Dedifferentiated amniotic fluid mesenchymal stem cell (primary cell): ENCODE results near the gene TFCP2L1.

ENCODE experiments used
- DNase-seq: peaks from one replicate; pipeline ENCODE4 v3.0.0-alpha.2; 2016; ENCODE audit errors: extremely low spot score

The TFCP2L1 gene

GRCh38 chr2:121219866-121220265 is 65.1 kb downstream of the TFCP2L1 start:
- no peak for DNase-seq

- DNase-seq, result no peak
These were observed 66.5 kb downstream of the TFCP2L1 start for GRCh38 chr2:121218386-121218938.

- no peak for DNase-seq
These were observed 67.4 kb downstream of the TFCP2L1 start for GRCh38 chr2:121217627-121218026.

GRCh38 chr2:121214296-121214695 is 70.7 kb downstream of the TFCP2L1 start:
- no peak for DNase-seq

- no peak for DNase-seq
These were observed 71.6 kb downstream of the TFCP2L1 start for GRCh38 chr2:121213386-121213785.

- no peak for DNase-seq
These were observed 72.2 kb downstream of the TFCP2L1 start for GRCh38 chr2:121212661-121213325.

- no peak for DNase-seq
These were observed 73.3 kb downstream of the TFCP2L1 start for GRCh38 chr2:121211689-121212151.

GRCh38 chr2:121211251-121211650 is 73.8 kb downstream of the TFCP2L1 start:
- no peak for DNase-seq

- no peak for DNase-seq
These were observed 74.3 kb downstream of the TFCP2L1 start for GRCh38 chr2:121210691-121211090.

- DNase-seq, result no peak
These were observed 75.9 kb downstream of the TFCP2L1 start for GRCh38 chr2:121209014-121209610.

GRCh38 chr2:121207494-121207893 is 77.5 kb downstream of the TFCP2L1 start:
- no peak for DNase-seq

- no peak for DNase-seq
These were observed 79.6 kb downstream of the TFCP2L1 start for GRCh38 chr2:121205321-121205942.

GRCh38 chr2:121203591-121204249 is 81.3 kb downstream of the TFCP2L1 start:
- no peak for DNase-seq

GRCh38 chr2:121202541-121203310 is 82.3 kb downstream of the TFCP2L1 start:
- no peak for DNase-seq

GRCh38 chr2:121201796-121202195 is 83.2 kb downstream of the TFCP2L1 start:
- DNase-seq, result no peak

GRCh38 chr2:121200419-121201315 is 84.3 kb downstream of the TFCP2L1 start:
- DNase-seq, result no peak

GRCh38 chr2:121200011-121200347 is 85.0 kb downstream of the TFCP2L1 start:
- DNase-seq, result no peak

- no peak for DNase-seq
These were observed 85.6 kb downstream of the TFCP2L1 start for GRCh38 chr2:121199281-121200010.

GRCh38 chr2:121197369-121198091 is 87.5 kb downstream of the TFCP2L1 start:
- peak; percentile 24 for DNase-seq
